Loucy (cell line): ENCODE data around the gene KRT37.

ENCODE experiments used
- H2AFZ ChIP-seq: fragments of 200-600 bp; sonication (generic); 2 replicates; pipeline ENCODE4 v1.6.0; 2016; ENCODE audit warnings: antibody characterized with exemption, mild to moderate bottlenecking, low read length, moderate library complexity
- H3F3A ChIP-seq: fragments of 200-600 bp; 2 replicates; pipeline ENCODE4 v1.6.0; 2016; ENCODE audit warnings: antibody characterized with exemption, low read depth, mild to moderate bottlenecking
- H3K27me3 ChIP-seq: fragments of 200-600 bp; sonication (generic); 2 replicates; pipeline ENCODE4 v1.6.1; 2014; ENCODE audit warnings: low read length, mild to moderate bottlenecking; ENCODE audit not compliant: insufficient read depth, poor library complexity, severe bottlenecking
- H3K36me3 ChIP-seq: fragments of 200-600 bp; sonication (generic); 2 replicates; pipeline ENCODE4 v1.6.1; 2016; ENCODE audit warnings: low read length; ENCODE audit not compliant: insufficient read depth
- H3K4me1 ChIP-seq: fragments of 200-600 bp; sonication (generic); 2 replicates; pipeline ENCODE4 v1.5.1; 2014; ENCODE audit warnings: low read length, mild to moderate bottlenecking; ENCODE audit not compliant: insufficient read depth, poor library complexity, severe bottlenecking
- H3K4me2 ChIP-seq: fragments of 200-600 bp; sonication (generic); 2 replicates; pipeline ENCODE4 v1.6.0; 2014; ENCODE audit warnings: antibody characterized with exemption, low read length, low read depth, mild to moderate bottlenecking; ENCODE audit not compliant: poor library complexity, severe bottlenecking
- H3K4me3 ChIP-seq: fragments of 200-600 bp; sonication (generic); 2 replicates; pipeline ENCODE4 v1.5.1; 2014; ENCODE audit warnings: low read length, mild to moderate bottlenecking, mixed read lengths; ENCODE audit not compliant: poor library complexity, severe bottlenecking
- H3K79me2 ChIP-seq: fragments of 200-600 bp; sonication (generic); 2 replicates; pipeline ENCODE4 v1.6.1; 2014; ENCODE audit warnings: low read length; ENCODE audit not compliant: insufficient read depth
- H3K9ac ChIP-seq: fragments of 200-600 bp; sonication (generic); 2 replicates; pipeline ENCODE4 v1.6.0; 2014; ENCODE audit warnings: mild to moderate bottlenecking, low read depth, low read length, moderate library complexity; ENCODE audit not compliant: poor library complexity, severe bottlenecking
- H3K9me2 ChIP-seq: fragments of 200-600 bp; sonication (generic); replicated peaks from 2 replicates; pipeline ENCODE4 v1.6.1; 2016; ENCODE audit warnings: low read depth, low read length, mixed read lengths
- H3K9me3 ChIP-seq: fragments of 200-600 bp; sonication (generic); 2 replicates; pipeline ENCODE4 v1.6.1; 2014; ENCODE audit warnings: mild to moderate bottlenecking, antibody characterized with exemption, low read length, low read depth; ENCODE audit not compliant: insufficient read depth
- H4K20me1 ChIP-seq: fragments of 200-600 bp; sonication (generic); 2 replicates; pipeline ENCODE4 v1.6.0; 2014; ENCODE audit warnings: antibody characterized with exemption, low read length, mild to moderate bottlenecking; ENCODE audit not compliant: insufficient read depth, poor library complexity, severe bottlenecking
- CTCF ChIP-seq: fragments of 200-600 bp; sonication (generic); conservative IDR thresholded peaks from 2 replicates; pipeline ENCODE4 v1.5.1; 2014; ENCODE audit warnings: mild to moderate bottlenecking, antibody characterized with exemption, low read length
- EZH2phosphoT487 ChIP-seq: fragments of 200-600 bp; IDR thresholded peaks from 2 replicates; pipeline ENCODE4 v1.6.1; 2018; ENCODE audit warnings: antibody characterized with exemption, mild to moderate bottlenecking, moderate library complexity, borderline replicate concordance

KRT37 gene

GRCh38 chr17:41424111-41424635, at the start of gene KRT37:
KRT37 (minus strand) TSS chr17:41424585; CDS start chr17:41424523, 62 bp downstream.
- Histone ChIP-seq H4K20me1 (no peaks in the 10 kb centered on the region), H3K9me3 (no peaks in the 10 kb centered on the region), H3K36me3 (no peaks in the 10 kb centered on the region), H3K27me3 (peaks cover 9% of the 10 kb centered on the region), H3K79me2 (no peaks in the 10 kb centered on the region), H3K4me1 (no peaks in the 10 kb centered on the region), H3K4me3 (no peak within 1 kb of the TSS), H3K4me2 (no peak within 1 kb of the TSS), H3K9me2 (no peaks in the 10 kb centered on the region), H2AFZ (no peak within 1 kb of the TSS), H3F3A (no peaks in the 10 kb centered on the region), H3K9ac (no peak within 1 kb of the TSS)
- TF ChIP-seq CTCF, result no peak
- TF ChIP-seq EZH2phosphoT487, result no peak

GRCh38 chr17:41468346-41468745, 44.0 kb upstream of the KRT37 start:
- no peaks in the 10 kb centered on the region for H3K9me3 ChIP-seq
- H3K9me2 ChIP-seq, result no peaks in the 10 kb centered on the region
- no peak overlapping the region for H3K4me3 ChIP-seq
- H3K79me2 ChIP-seq, result no peaks in the 10 kb centered on the region
- H3K27me3 ChIP-seq, result peaks cover 6% of the 10 kb centered on the region
- no peak overlapping the region for H3K9ac ChIP-seq
- no peak overlapping the region for H3K4me2 ChIP-seq
- H3K36me3 ChIP-seq, result no peaks in the 10 kb centered on the region
- TF ChIP-seq CTCF, result no peak
- TF ChIP-seq EZH2phosphoT487, result no peak
- H3F3A ChIP-seq, result no peaks in the 10 kb centered on the region
- H4K20me1 ChIP-seq, result no peaks in the 10 kb centered on the region
- no peaks in the 10 kb centered on the region for H3K4me1 ChIP-seq
- H2AFZ ChIP-seq, result no peak overlapping the region

GRCh38 chr17:41467561-41467960, 43.2 kb upstream of the KRT37 start:
- Histone ChIP-seq H4K20me1 (no peaks in the 10 kb centered on the region), H3F3A (no peaks in the 10 kb centered on the region), H3K36me3 (no peaks in the 10 kb centered on the region), H3K27me3 (peaks cover 6% of the 10 kb centered on the region), H2AFZ (no peak overlapping the region), H3K9ac (no peak overlapping the region), H3K4me3 (no peak overlapping the region), H3K9me3 (no peaks in the 10 kb centered on the region), H3K4me2 (no peak overlapping the region), H3K4me1 (no peaks in the 10 kb centered on the region), H3K79me2 (no peaks in the 10 kb centered on the region), H3K9me2 (no peaks in the 10 kb centered on the region)
- TF ChIP-seq EZH2phosphoT487, result no peak
- TF ChIP-seq CTCF, result no peak
